ENCODE data around the gene RABEP2.

GRCh38 chr16:28913946-28914724, 10.9 kb downstream of the RABEP2 start:
- no peak for TF ChIP-seq CTCF (IDR thresholded peaks at IDR 0.05)
- TF ChIP-seq POLR2A (IDR thresholded peaks at IDR 0.05), result no peak

Data from ovary (tissue), 3 donors.